ENCODE results near the gene LGI2.

Gene LGI2

GRCh38 chr4:24989327-24989726, 41.4 kb downstream of the LGI2 start:
- Mint-ChIP-seq H3K4me3 (no peak overlapping the region), H3K4me1 (no peaks in the 10 kb centered on the region), H3K27ac (no peak overlapping the region), H3K36me3 (ENCODE audit: low read depth) (no peaks in the 10 kb centered on the region), H3K9me3 (peaks cover 4% of the 10 kb centered on the region), H3K27me3 (ENCODE audit: low read depth, poor library complexity) (peaks cover 8% of the 10 kb centered on the region)
- TF ChIP-seq CTCF (IDR thresholded peaks at IDR 0.05): no peak
- no peak for DNase-seq

DNA sequence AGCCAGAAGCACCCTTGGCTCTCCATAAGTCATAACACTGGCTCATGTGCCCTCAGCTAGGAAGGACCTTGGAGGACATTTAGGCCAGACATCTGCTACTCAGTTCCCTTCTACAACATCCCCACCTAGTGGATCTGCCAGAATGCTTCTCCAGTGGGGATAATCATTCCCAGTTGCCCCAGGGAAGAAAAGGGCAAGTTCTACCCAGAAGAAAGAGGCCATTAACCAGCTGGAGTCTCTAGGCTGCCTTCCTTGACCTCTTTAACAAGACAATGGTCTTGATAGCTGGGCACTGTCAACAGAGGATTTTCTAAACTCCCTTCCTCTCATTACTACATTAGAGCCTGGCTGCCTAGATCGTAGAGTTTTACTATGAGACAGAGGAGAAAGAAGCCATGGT, 42.0 kb downstream of the LGI2 start:
- Mint-ChIP-seq H3K4me1 (no peaks in the 10 kb centered on the region), H3K4me3 (no peak overlapping the region), H3K27me3 (ENCODE audit: low read depth, poor library complexity) (peaks cover 8% of the 10 kb centered on the region), H3K27ac (no peak overlapping the region), H3K9me3 (peaks cover 4% of the 10 kb centered on the region), H3K36me3 (ENCODE audit: low read depth) (no peaks in the 10 kb centered on the region)
- DNase-seq: no peak
- TF ChIP-seq CTCF (IDR thresholded peaks at IDR 0.05): no peak

GRCh38 chr4:24984602-24985532, 45.9 kb downstream of the LGI2 start:
- no peak for DNase-seq
- Mint-ChIP-seq H3K36me3 (ENCODE audit: low read depth) (no peaks in the 10 kb centered on the region), H3K4me3 (no peak overlapping the region), H3K4me1 (peaks cover 16% of the 10 kb centered on the region), H3K9me3 (no peaks in the 10 kb centered on the region), H3K27ac (no peak overlapping the region), H3K27me3 (ENCODE audit: low read depth, poor library complexity) (peaks cover 12% of the 10 kb centered on the region)
- no peak for TF ChIP-seq CTCF (IDR thresholded peaks at IDR 0.05)

GRCh38 chr4:24980740-24981139, 50.0 kb downstream of the LGI2 start:
- H3K4me3 Mint-ChIP-seq: no peak overlapping the region
- no peaks in the 10 kb centered on the region for H3K9me3 Mint-ChIP-seq
- H3K27me3 Mint-ChIP-seq (ENCODE audit: low read depth, poor library complexity): peaks cover 28% of the 10 kb centered on the region
- H3K27ac Mint-ChIP-seq: no peak overlapping the region
- DNase-seq: no peak
- no peaks in the 10 kb centered on the region for H3K36me3 Mint-ChIP-seq (ENCODE audit: low read depth)
- peaks cover 16% of the 10 kb centered on the region for H3K4me1 Mint-ChIP-seq
- TF ChIP-seq CTCF (IDR thresholded peaks at IDR 0.05): no peak

GRCh38 chr4:24980064-24980690, 50.6 kb downstream of the LGI2 start:
- Mint-ChIP-seq H3K4me1 (peaks cover 16% of the 10 kb centered on the region), H3K4me3 (peak overlapping the region; percentile 39), H3K27ac (no peak overlapping the region), H3K9me3 (no peaks in the 10 kb centered on the region), H3K36me3 (ENCODE audit: low read depth) (no peaks in the 10 kb centered on the region), H3K27me3 (ENCODE audit: low read depth, poor library complexity) (peaks cover 30% of the 10 kb centered on the region)
- peak; percentile 56 for DNase-seq
- TF ChIP-seq CTCF (IDR thresholded peaks at IDR 0.05): peak; percentile 84

All from nephron progenitor cell (in vitro differentiated cells).